ENCODE data around the gene LRRC4B.

DNA sequence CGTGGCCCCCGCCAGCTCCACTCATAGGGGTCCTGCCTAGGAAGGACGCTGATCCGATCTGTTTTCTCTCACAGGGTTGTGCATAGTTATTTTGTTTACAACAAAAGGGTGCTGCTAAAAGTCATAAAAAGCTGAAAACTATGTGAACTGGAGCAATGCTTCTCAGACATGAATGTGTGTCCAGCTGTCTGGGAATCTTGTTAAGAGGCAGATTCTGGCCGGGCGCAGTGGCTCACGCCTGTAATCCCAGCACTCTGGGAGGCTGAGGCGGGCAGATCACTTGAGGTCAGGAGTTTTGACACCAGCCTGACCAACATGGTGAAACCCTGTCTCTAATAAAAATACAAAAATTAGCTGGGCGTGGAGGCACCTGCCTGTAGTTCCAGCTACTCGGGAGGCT, 8.6 kb downstream of the LRRC4B start:
- TF ChIP-seq, protein P1, sequence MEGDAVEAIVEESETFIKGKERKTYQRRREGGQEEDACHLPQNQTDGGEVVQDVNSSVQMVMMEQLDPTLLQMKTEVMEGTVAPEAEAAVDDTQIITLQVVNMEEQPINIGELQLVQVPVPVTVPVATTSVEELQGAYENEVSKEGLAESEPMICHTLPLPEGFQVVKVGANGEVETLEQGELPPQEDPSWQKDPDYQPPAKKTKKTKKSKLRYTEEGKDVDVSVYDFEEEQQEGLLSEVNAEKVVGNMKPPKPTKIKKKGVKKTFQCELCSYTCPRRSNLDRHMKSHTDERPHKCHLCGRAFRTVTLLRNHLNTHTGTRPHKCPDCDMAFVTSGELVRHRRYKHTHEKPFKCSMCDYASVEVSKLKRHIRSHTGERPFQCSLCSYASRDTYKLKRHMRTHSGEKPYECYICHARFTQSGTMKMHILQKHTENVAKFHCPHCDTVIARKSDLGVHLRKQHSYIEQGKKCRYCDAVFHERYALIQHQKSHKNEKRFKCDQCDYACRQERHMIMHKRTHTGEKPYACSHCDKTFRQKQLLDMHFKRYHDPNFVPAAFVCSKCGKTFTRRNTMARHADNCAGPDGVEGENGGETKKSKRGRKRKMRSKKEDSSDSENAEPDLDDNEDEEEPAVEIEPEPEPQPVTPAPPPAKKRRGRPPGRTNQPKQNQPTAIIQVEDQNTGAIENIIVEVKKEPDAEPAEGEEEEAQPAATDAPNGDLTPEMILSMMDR (IDR thresholded peaks at IDR 0.05) = no peak
- TF ChIP-seq POLR2A (IDR thresholded peaks at IDR 0.05) = no peak

Measured in heart left ventricle (tissue), 13 donors.